Skin of body (tissue), 2 donors: ENCODE results near the gene KCNQ1. TPM values are rescaled to one million over a fixed set of nuclear protein-coding genes. Genes with fewer than 3 reads are reported as not detected.
A peak's percentile ranks its signal among the peaks of the same experiment; 100 is the strongest.

Experiments
- DNase-seq: peaks from one replicate; lab custom pipeline; 2025; lab: John Stamatoyannopoulos, UW
- total RNA-seq: library from RNA; depleted of rRNA; stranded (reverse); fragments of >200 nt; gene quantifications from one replicate; pipeline ENCODE4 v1.2.3, GENCODE V29; 2014

Gene KCNQ1
- total RNA-seq, 1 donor from 2014 or later, result 1.3 TPM

GRCh38 chr11:2409611-2410468, 35.0 kb upstream of the KCNQ1 start:
- DNase-seq, result no peak

- DNase-seq, result no peak
Observed at GRCh38 chr11:2410616-2411015, 34.2 kb upstream of the KCNQ1 start.

GRCh38 chr11:2411446-2412305, 33.1 kb upstream of the KCNQ1 start:
- no peak for DNase-seq

GRCh38 chr11:2412323-2412722, 32.5 kb upstream of the KCNQ1 start:
- no peak for DNase-seq

- no peak for DNase-seq
Observed at GRCh38 chr11:2413742-2414579, 30.8 kb upstream of the KCNQ1 start.

- DNase-seq, result no peak
Observed at GRCh38 chr11:2414616-2415015, 30.2 kb upstream of the KCNQ1 start.

- DNase-seq, result no peak
Observed at GRCh38 chr11:2415171-2415570, 29.6 kb upstream of the KCNQ1 start.

- no peak for DNase-seq
Observed at GRCh38 chr11:2415601-2416380, 29.0 kb upstream of the KCNQ1 start.

GRCh38 chr11:2416765-2417164, 28.0 kb upstream of the KCNQ1 start:
- no peak for DNase-seq

- DNase-seq, result no peak
Observed at GRCh38 chr11:2417856-2418692, 26.7 kb upstream of the KCNQ1 start.

GRCh38 chr11:2418693-2419360, 26.0 kb upstream of the KCNQ1 start:
- DNase-seq, result no peak

GRCh38 chr11:2419638-2420501, 24.9 kb upstream of the KCNQ1 start:
- peak; percentile 49 for DNase-seq

- peak; percentile 55 for DNase-seq
Observed at GRCh38 chr11:2420502-2421225, 24.1 kb upstream of the KCNQ1 start.

- no peak for DNase-seq
Observed at GRCh38 chr11:2421226-2421994, 23.4 kb upstream of the KCNQ1 start.

- DNase-seq, result no peak
Observed at GRCh38 chr11:2421996-2422395, 22.8 kb upstream of the KCNQ1 start.

- DNase-seq, result no peak
Observed at GRCh38 chr11:2422461-2423156, 22.2 kb upstream of the KCNQ1 start.
